HepG2 (cell line): Measurements from ENCODE around the gene SLC12A3. TPM values are rescaled to one million over a fixed set of nuclear protein-coding genes. Genes with fewer than 3 reads are reported as not detected.

ENCODE experiments used
- ASH2L ChIP-seq: fragments of 300-600, 200-600 bp; sonication (generic); IDR thresholded peaks from 2 replicates; pipeline ENCODE4 v1.7.0; 2017; ENCODE audit warnings: low read depth, mild to moderate bottlenecking, moderate library complexity, mixed read lengths, low read length; ENCODE audit not compliant: insufficient read length
- CEBPB ChIP-seq: IDR thresholded peaks from 2 replicates; pipeline ENCODE4 v1.6.1; 2011; ENCODE audit warnings: low read depth, low read length, improper control_type of control experiment, borderline replicate concordance
- DPF2 ChIP-seq: sonication (generic); formaldehyde crosslinking; IDR thresholded peaks from 2 replicates; pipeline ENCODE4 v1.4.0; 2020; ENCODE audit warnings: mild to moderate bottlenecking, low read depth, missing genetic modification reagents, borderline replicate concordance
- FOXO1 ChIP-seq: sonication (generic); formaldehyde crosslinking; IDR thresholded peaks from 2 replicates; pipeline ENCODE4 v1.4.0; 2020; ENCODE audit warnings: missing genetic modification reagents
- GATAD2A ChIP-seq: IDR thresholded peaks from 2 replicates; pipeline ENCODE4 v1.6.1; 2016
- KDM3A ChIP-seq: IDR thresholded peaks from 2 replicates; pipeline ENCODE4 v1.6.1; 2018; ENCODE audit warnings: low read depth, missing compliant biosample characterization
- KDM6A ChIP-seq: IDR thresholded peaks from 2 replicates; pipeline ENCODE4 v1.6.1; 2016; ENCODE audit warnings: low read depth
- NKX3-1 ChIP-seq: sonication (generic); formaldehyde crosslinking; IDR thresholded peaks from 2 replicates; pipeline ENCODE4 v1.5.0; 2020; ENCODE audit warnings: missing genetic modification reagents
- NRL ChIP-seq: sonication (generic); formaldehyde crosslinking; IDR thresholded peaks from 2 replicates; pipeline ENCODE4 v1.5.0; 2020; ENCODE audit warnings: missing genetic modification reagents, mild to moderate bottlenecking, moderate library complexity, borderline replicate concordance
- PHF5A ChIP-seq: IDR thresholded peaks from one replicate; pipeline ENCODE4 v1.6.1; 2018; ENCODE audit warnings: low read depth, missing genetic modification reagents; ENCODE audit not compliant: unreplicated experiment
- RCOR2 ChIP-seq: IDR thresholded peaks from 2 replicates; pipeline ENCODE4 v1.6.1; 2016; ENCODE audit warnings: missing biosample characterization, missing genetic modification reagents
- REPIN1 ChIP-seq: sonication (generic); formaldehyde crosslinking; IDR thresholded peaks from 2 replicates; pipeline ENCODE4 v1.8.0; 2022; ENCODE audit warnings: missing genetic modification reagents, low read depth, mild to moderate bottlenecking, borderline replicate concordance
- SAP130 ChIP-seq: IDR thresholded peaks from 2 replicates; pipeline ENCODE4 v1.6.1; 2016; ENCODE audit warnings: low read depth
- SMAD9 ChIP-seq: sonication (generic); formaldehyde crosslinking; IDR thresholded peaks from 2 replicates; pipeline ENCODE4 v1.5.1; 2020; ENCODE audit warnings: mild to moderate bottlenecking, missing genetic modification reagents
- ZFAT ChIP-seq: sonication (generic); formaldehyde crosslinking; conservative IDR thresholded peaks from 2 replicates; pipeline ENCODE4 v1.8.1; 2023; ENCODE audit warnings: missing genetic modification reagents, inconsistent platforms
- ZNF576 ChIP-seq: sonication (generic); formaldehyde crosslinking; IDR thresholded peaks from 2 replicates; pipeline ENCODE4 v1.4.0; 2020; ENCODE audit warnings: mild to moderate bottlenecking, missing genetic modification reagents
- ZNF607 ChIP-seq: sonication (generic); formaldehyde crosslinking; IDR thresholded peaks from 2 replicates; pipeline ENCODE4 v1.5.1; 2020; ENCODE audit warnings: missing genetic modification reagents, mild to moderate bottlenecking, borderline replicate concordance
- ZNF775 ChIP-seq: sonication (generic); formaldehyde crosslinking; IDR thresholded peaks from 2 replicates; pipeline ENCODE4 v1.4.0; 2020; ENCODE audit warnings: missing genetic modification reagents, mild to moderate bottlenecking, moderate library complexity, borderline replicate concordance
- polyA plus RNA-seq, 8 experiments: library from polyadenylated mRNA; depleted of rRNA in 3 of 8; stranded (reverse) in 7 of 8; unstranded in 1 of 8; fragments of >200 nt; fragmentation: Illumina TruSeq in 4 of 8; extraction: Trizol in 4 of 8; gene quantifications; 2 replicates each; pipeline versions ENCODE4 v1.2.1 to v1.2.3, GENCODE V29; 2011 to 2016; ENCODE audit warnings: low read depth in 4 of 8, missing spikeins in 1 of 8, mixed read lengths in 1 of 8; ENCODE audit not compliant: insufficient read depth in 1 of 8
- total RNA-seq, 5 experiments: library from RNA; depleted of rRNA; stranded (reverse); fragments of >200 nt; fragmentation: Illumina TruSeq; extraction: Trizol; gene quantifications; 2 replicates each; pipeline ENCODE4 v1.2.3, GENCODE V29; 2016; ENCODE audit warnings: low read depth in 1 of 5
- TF ChIP-seq, protein P1 (sequence below): sonication (generic); formaldehyde crosslinking; IDR thresholded peaks from 2 replicates; pipeline ENCODE4 v1.4.0; 2020; ENCODE audit warnings: mild to moderate bottlenecking, missing genetic modification reagents
- TF ChIP-seq, protein P2 (sequence below): sonication (generic); formaldehyde crosslinking; conservative IDR thresholded peaks from 2 replicates; pipeline ENCODE4 v1.4.0; 2020; ENCODE audit warnings: mild to moderate bottlenecking, missing genetic modification reagents, moderate library complexity
- TF ChIP-seq, protein P3 (sequence below): fragments of 450-650 bp; IDR thresholded peaks from 2 replicates; pipeline ENCODE4 v1.6.1; 2017; ENCODE audit warnings: mild to moderate bottlenecking

SLC12A3 gene
- total and polyA plus RNA-seq, 2 of the 13 experiments (the other 11 are each of a cell fraction or from before 2014, with no cell fraction given) = 6.2 TPM; not detected in 1

DNA sequence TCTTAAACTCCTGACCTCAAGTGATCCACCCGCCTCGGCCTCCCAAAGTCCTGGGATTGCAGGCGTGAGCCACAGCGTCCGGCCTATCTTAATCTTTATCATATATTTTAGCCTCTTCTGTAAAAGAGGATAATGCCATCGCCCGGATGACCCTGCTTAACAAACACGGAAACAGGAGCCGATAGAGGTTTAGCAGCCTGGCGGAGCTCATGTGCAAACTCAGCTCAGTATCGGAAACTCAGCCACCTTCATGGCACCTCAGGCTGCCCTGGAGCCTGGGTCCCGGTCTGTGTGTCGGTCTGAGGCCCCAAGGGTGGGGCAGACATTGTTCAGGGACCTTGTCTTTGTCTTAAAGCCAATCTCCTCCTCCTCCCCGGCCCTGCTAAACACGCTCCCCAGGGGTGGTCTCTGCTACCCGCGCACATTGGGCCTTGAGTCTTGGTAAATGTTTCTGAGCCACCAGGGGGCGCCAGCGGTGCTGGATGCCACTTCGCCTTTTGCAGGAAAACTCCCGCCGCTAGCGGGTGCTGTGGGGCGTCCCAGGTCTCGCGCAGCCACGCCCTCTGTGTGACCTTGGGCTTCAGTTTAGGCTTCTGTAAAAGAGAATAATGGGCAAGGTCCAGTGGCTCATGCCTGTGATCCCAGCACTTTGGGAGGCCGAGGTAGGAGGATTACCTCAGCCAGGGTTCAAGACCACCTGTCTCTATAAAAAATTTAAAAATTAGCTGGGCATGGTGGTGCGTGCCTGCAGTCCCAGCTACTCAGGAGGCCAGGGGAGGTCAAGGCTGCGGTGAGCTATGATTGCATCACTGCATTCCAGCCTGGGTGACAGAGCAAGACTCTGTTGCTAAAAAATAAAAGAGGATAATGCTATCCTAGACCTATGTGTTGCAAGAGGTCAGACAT lies 99.5 kb downstream of the SLC12A3 start (continued):
- no peak; the same call in 1 of the 2 replicates for TF ChIP-seq ZNF775 (CRISPR knock-in tag)
- peak; percentile 77 for TF ChIP-seq SAP130 (CRISPR knock-in tag)
- TF ChIP-seq NKX3-1 (CRISPR knock-in tag) = 0 out of 2 replicates have a peak, but pooled peaks have one; percentile 49
- TF ChIP-seq CEBPB = peak; percentile 97
- TF ChIP-seq ZFAT (CRISPR knock-in tag) = no peak
- 0 out of 2 replicates have a peak, but pooled peaks have one; percentile 55 for TF ChIP-seq FOXO1 (CRISPR knock-in tag)
- peak; percentile 46 for TF ChIP-seq ASH2L
- TF ChIP-seq NRL = peak; percentile 89
- no peak for TF ChIP-seq PHF5A (CRISPR knock-in tag)
- no peak for TF ChIP-seq ZNF607
- TF ChIP-seq ZNF576 (CRISPR knock-in tag) = no peak
- TF ChIP-seq GATAD2A (CRISPR knock-in tag) = peak; percentile 89
- TF ChIP-seq RCOR2 (CRISPR knock-in tag) = peak; percentile 98
- no peak for TF ChIP-seq KDM6A (CRISPR knock-in tag)
- peak; percentile 69; the same call in 1 of the 2 replicates for TF ChIP-seq DPF2 (CRISPR knock-in tag)
- TF ChIP-seq REPIN1 = peak; percentile 59; the same call in 1 of the 2 replicates
- TF ChIP-seq, protein P1, sequence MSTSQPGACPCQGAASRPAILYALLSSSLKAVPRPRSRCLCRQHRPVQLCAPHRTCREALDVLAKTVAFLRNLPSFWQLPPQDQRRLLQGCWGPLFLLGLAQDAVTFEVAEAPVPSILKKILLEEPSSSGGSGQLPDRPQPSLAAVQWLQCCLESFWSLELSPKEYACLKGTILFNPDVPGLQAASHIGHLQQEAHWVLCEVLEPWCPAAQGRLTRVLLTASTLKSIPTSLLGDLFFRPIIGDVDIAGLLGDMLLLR = no peak
- TF ChIP-seq, protein P2, sequence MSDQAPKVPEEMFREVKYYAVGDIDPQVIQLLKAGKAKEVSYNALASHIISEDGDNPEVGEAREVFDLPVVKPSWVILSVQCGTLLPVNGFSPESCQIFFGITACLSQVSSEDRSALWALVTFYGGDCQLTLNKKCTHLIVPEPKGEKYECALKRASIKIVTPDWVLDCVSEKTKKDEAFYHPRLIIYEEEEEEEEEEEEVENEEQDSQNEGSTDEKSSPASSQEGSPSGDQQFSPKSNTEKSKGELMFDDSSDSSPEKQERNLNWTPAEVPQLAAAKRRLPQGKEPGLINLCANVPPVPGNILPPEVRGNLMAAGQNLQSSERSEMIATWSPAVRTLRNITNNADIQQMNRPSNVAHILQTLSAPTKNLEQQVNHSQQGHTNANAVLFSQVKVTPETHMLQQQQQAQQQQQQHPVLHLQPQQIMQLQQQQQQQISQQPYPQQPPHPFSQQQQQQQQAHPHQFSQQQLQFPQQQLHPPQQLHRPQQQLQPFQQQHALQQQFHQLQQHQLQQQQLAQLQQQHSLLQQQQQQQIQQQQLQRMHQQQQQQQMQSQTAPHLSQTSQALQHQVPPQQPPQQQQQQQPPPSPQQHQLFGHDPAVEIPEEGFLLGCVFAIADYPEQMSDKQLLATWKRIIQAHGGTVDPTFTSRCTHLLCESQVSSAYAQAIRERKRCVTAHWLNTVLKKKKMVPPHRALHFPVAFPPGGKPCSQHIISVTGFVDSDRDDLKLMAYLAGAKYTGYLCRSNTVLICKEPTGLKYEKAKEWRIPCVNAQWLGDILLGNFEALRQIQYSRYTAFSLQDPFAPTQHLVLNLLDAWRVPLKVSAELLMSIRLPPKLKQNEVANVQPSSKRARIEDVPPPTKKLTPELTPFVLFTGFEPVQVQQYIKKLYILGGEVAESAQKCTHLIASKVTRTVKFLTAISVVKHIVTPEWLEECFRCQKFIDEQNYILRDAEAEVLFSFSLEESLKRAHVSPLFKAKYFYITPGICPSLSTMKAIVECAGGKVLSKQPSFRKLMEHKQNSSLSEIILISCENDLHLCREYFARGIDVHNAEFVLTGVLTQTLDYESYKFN (CRISPR knock-in tag) = peak; percentile 75
- TF ChIP-seq, protein P3, sequence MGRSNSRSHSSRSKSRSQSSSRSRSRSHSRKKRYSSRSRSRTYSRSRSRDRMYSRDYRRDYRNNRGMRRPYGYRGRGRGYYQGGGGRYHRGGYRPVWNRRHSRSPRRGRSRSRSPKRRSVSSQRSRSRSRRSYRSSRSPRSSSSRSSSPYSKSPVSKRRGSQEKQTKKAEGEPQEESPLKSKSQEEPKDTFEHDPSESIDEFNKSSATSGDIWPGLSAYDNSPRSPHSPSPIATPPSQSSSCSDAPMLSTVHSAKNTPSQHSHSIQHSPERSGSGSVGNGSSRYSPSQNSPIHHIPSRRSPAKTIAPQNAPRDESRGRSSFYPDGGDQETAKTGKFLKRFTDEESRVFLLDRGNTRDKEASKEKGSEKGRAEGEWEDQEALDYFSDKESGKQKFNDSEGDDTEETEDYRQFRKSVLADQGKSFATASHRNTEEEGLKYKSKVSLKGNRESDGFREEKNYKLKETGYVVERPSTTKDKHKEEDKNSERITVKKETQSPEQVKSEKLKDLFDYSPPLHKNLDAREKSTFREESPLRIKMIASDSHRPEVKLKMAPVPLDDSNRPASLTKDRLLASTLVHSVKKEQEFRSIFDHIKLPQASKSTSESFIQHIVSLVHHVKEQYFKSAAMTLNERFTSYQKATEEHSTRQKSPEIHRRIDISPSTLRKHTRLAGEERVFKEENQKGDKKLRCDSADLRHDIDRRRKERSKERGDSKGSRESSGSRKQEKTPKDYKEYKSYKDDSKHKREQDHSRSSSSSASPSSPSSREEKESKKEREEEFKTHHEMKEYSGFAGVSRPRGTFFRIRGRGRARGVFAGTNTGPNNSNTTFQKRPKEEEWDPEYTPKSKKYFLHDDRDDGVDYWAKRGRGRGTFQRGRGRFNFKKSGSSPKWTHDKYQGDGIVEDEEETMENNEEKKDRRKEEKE = no peak
- no peak for TF ChIP-seq SMAD9 (CRISPR knock-in tag)
- TF ChIP-seq KDM3A = peak; percentile 34; the same call in 1 of the 2 replicates
